ENCODE results near the gene OR10D3. TPM values are rescaled to one million over a fixed set of nuclear protein-coding genes. Genes with fewer than 3 reads are reported as not detected.

The OR10D3 gene
- total and polyA plus RNA-seq, 10 of the 15 experiments (the other 5 are each of a cell fraction or from before 2014, with no cell fraction given): not detected

DNA sequence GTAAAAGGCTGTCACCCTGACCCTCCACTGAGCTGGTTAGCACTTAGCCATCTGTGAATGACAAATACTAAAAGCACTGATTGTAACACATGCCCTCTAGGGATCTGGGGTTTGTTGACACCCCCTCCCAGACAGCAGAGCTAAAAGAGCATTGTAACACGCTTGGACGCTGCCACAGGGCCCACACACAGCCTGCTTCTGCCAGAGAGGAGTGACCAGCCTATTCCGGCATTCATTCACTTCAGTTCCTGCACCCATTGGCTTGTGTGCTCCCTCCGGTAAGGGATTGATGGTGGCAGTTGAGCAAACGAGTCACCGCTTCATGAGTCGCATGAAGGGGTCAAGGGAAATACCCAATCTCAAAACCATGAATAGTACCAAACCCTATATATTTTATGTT, 15.8 kb downstream of the OR10D3 start (continued):
- TF ChIP-seq, protein P1, sequence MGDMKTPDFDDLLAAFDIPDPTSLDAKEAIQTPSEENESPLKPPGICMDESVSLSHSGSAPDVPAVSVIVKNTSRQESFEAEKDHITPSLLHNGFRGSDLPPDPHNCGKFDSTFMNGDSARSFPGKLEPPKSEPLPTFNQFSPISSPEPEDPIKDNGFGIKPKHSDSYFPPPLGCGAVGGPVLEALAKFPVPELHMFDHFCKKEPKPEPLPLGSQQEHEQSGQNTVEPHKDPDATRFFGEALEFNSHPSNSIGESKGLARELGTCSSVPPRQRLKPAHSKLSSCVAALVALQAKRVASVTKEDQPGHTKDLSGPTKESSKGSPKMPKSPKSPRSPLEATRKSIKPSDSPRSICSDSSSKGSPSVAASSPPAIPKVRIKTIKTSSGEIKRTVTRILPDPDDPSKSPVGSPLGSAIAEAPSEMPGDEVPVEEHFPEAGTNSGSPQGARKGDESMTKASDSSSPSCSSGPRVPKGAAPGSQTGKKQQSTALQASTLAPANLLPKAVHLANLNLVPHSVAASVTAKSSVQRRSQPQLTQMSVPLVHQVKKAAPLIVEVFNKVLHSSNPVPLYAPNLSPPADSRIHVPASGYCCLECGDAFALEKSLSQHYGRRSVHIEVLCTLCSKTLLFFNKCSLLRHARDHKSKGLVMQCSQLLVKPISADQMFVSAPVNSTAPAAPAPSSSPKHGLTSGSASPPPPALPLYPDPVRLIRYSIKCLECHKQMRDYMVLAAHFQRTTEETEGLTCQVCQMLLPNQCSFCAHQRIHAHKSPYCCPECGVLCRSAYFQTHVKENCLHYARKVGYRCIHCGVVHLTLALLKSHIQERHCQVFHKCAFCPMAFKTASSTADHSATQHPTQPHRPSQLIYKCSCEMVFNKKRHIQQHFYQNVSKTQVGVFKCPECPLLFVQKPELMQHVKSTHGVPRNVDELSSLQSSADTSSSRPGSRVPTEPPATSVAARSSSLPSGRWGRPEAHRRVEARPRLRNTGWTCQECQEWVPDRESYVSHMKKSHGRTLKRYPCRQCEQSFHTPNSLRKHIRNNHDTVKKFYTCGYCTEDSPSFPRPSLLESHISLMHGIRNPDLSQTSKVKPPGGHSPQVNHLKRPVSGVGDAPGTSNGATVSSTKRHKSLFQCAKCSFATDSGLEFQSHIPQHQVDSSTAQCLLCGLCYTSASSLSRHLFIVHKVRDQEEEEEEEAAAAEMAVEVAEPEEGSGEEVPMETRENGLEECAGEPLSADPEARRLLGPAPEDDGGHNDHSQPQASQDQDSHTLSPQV (IDR thresholded peaks at IDR 0.05): no peak
- TF ChIP-seq TAF1 (IDR thresholded peaks at IDR 0.05; ENCODE audit: borderline replicate concordance, low read depth, low read length) (no peak), NR2F1 (conservative IDR thresholded peaks at IDR 0.05) (no peak), DPF2 (IDR thresholded peaks at IDR 0.05) (no peak), NBN (IDR thresholded peaks at IDR 0.05) (no peak), SMC3 (IDR thresholded peaks at IDR 0.05; ENCODE audit: borderline replicate concordance, low read length) (no peak)
- TF ChIP-seq, protein P2, sequence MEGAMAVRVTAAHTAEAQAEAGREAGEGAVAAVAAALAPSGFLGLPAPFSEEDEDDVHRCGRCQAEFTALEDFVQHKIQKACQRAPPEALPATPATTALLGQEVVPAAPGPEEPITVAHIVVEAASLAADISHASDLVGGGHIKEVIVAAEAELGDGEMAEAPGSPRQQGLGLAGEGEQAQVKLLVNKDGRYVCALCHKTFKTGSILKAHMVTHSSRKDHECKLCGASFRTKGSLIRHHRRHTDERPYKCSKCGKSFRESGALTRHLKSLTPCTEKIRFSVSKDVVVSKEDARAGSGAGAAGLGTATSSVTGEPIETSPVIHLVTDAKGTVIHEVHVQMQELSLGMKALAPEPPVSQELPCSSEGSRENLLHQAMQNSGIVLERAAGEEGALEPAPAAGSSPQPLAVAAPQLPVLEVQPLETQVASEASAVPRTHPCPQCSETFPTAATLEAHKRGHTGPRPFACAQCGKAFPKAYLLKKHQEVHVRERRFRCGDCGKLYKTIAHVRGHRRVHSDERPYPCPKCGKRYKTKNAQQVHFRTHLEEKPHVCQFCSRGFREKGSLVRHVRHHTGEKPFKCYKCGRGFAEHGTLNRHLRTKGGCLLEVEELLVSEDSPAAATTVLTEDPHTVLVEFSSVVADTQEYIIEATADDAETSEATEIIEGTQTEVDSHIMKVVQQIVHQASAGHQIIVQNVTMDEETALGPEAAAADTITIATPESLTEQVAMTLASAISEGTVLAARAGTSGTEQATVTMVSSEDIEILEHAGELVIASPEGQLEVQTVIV (IDR thresholded peaks at IDR 0.05; ENCODE audit: borderline replicate concordance, partially characterized antibody): no peak
- TF ChIP-seq, protein P3, sequence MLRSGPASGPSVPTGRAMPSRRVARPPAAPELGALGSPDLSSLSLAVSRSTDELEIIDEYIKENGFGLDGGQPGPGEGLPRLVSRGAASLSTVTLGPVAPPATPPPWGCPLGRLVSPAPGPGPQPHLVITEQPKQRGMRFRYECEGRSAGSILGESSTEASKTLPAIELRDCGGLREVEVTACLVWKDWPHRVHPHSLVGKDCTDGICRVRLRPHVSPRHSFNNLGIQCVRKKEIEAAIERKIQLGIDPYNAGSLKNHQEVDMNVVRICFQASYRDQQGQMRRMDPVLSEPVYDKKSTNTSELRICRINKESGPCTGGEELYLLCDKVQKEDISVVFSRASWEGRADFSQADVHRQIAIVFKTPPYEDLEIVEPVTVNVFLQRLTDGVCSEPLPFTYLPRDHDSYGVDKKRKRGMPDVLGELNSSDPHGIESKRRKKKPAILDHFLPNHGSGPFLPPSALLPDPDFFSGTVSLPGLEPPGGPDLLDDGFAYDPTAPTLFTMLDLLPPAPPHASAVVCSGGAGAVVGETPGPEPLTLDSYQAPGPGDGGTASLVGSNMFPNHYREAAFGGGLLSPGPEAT (IDR thresholded peaks at IDR 0.05; ENCODE audit: low read depth): no peak

Measured in GM12878 (cell line).